GM18507 (cell line): Measurements from ENCODE around the gene AKR1C3.
"Not testable (repeated sequence)": the region's sequence is repeated elsewhere in the genome, so short reads cannot be mapped to it uniquely, and the experiment has no call there.

Experiments
- DNase-seq: peaks from one replicate; pipeline ENCODE4 v3.0.0; 2011; ENCODE audit warnings: low read depth; ENCODE audit not compliant: insufficient read length; ENCODE audit errors: extremely low spot score
- FAIRE-seq: peaks from 2 replicates; lab custom pipeline; 2011; peaks lifted over from hg19 to GRCh38; lab: Jason Lieb, UNC

Gene AKR1C3

DNA sequence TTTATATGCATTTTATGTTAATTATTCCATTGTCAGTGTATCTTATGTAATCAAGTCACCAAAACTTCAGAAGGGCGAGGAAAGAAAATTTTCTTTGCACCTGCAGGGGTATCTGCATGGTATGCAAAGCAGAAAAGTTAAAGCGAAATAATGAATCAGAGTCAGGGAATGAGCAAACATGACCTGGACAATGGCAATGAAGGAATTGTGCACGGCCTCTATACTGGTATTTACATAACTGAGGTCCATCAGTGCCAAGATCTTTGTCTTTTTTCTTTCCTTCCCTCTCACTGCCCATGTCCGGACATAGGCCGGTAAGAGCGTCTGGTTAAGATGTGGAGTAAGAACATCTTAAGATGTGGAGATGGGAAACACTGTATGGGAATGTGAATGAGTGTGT, 14.4 kb upstream of the AKR1C3 start:
- FAIRE-seq (no peak), DNase-seq (no peak)

- no peak for FAIRE-seq
- DNase-seq: no peak
Measured at GRCh38 chr10:5081091-5081490, 13.1 kb upstream of the AKR1C3 start.

DNA sequence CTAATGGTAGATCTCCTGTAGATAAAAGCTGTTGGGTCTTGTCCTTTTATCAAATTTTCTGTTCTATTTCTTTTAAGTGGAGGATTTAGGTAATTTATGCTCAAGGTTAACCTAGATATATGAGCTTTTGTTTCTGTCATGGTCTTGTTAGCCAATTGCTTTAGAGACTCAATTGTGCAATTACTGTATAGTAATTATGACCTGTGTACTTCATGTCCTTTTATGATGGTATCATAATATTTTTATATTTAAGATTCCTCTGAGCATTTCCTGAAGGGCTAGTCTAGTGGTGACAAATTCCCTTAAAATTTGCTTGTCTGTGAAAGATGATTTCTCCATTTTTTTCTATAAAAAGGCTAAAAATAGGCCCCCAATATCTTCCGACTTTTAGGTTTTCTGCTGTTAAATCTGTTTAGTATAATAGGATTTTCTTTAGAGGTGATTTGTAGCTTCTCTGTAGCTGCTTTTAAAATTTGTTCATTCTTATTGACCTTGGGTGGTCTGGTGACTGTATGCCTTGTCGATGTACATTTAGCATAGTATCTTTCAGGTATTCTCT, 5.4 kb upstream of the AKR1C3 start:
- no peak for FAIRE-seq
- no peak for DNase-seq

GRCh38 chr10:5089865-5090264, 4.3 kb upstream of the AKR1C3 start:
- DNase-seq: no peak
- no peak for FAIRE-seq

DNA sequence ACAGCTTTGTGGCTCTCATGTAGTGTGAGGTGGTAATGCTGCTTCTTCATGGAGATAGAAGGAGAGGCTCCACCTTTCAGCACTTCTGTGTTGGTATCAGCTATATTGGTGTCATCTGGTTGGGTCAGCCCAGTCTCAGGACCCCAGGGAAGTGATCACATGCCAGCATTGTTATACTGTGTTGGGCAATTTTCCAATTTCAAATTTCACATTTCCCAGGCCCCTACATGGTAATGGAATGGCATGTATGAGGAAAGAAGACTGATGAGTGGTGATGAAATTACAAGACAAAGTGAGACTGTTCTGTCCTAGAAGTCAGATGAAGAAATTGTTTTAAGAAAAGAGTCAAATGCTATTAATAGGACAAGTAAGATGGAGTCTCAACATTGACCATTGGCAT, 3.7 kb upstream of the AKR1C3 start:
- FAIRE-seq (no peak), DNase-seq (no peak)

GRCh38 chr10:5091196-5091595, 3.0 kb upstream of the AKR1C3 start:
- no peak for DNase-seq
- FAIRE-seq: no peak

GRCh38 chr10:5092375-5092774, 1.8 kb upstream of the AKR1C3 start:
- no peak for DNase-seq
- FAIRE-seq: no peak

GRCh38 chr10:5092848-5093790, 1.1 kb upstream of the AKR1C3 start:
- DNase-seq (no peak), FAIRE-seq (no peak)

DNA sequence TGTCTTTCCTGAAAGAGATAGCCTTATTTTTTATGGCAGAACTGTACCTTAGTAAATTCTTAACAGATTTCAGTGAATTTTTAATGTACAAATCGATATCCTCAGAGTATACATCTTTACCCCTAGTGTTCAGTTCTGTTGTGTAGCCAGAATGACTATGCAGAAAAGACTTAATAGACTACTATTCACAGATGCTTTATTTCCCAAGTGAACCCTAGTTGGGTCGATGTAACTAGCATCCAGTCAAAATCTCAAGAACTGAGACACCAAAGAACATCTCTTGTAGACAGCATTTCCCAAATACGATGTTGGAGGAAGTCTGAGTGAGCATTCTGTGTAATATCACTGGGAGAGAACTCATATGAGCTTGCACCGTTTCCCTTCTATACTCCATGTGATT, 1.5 kb downstream of the AKR1C3 start:
- DNase-seq (no peak), FAIRE-seq (no peak)

DNA sequence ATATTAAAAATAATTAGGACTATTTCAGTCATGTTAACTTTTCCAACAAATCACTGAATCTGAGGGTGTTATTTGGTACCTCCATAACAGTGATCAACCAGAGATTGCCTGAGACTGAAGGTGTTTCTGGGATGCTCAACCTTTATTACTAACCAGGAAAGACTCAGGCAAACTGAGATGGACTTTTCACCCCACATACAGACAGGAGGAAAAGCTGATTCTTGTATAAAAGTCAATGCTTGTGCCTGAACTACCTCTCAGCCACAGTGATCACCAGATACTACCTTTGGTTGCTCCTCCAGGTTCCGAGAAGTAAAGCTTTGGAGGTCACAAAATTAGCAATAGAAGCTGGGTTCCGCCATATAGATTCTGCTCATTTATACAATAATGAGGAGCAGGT, 1.9 kb downstream of the AKR1C3 start:
- no peak for DNase-seq
- FAIRE-seq: no peak

DNA sequence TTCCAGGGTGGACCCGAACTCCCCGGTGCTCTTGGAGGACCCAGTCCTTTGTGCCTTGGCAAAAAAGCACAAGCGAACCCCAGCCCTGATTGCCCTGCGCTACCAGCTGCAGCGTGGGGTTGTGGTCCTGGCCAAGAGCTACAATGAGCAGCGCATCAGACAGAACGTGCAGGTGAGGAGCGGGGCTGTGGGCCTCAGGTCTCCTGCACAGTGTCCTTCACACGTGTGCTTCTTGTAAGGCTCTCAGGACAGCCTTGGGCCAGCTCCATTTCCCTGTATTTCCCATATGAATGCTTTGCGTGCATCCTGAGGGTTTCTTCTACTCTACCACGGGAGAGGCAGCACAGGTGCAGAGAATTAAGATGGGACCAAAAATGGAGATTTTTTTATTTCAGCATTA, 8.3 kb downstream of the AKR1C3 start:
- DNase-seq, FAIRE-seq: not testable (repeated sequence)

DNA sequence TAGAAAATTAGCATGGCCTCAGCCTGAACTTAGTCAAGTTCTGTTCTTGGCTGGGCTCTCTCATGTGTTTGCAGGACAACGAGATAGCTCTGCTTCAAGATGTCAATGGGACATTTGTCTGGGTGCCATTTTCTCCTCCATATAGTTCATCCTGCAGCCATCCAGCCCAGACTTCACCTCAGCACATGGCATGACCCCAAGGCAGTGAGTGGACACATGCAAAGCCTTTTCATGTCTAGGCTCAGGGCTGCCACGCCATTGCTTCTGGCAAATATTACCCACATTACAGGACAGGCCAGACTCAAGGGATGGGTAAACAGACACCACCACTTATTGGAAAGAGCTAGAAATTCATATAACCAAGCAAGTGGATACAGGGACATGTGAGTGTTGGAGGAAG, 9.3 kb downstream of the AKR1C3 start:
- DNase-seq (no peak), FAIRE-seq (no peak)

- no peak for FAIRE-seq
- no peak for DNase-seq
Measured at GRCh38 chr10:5105626-5106025, 11.4 kb downstream of the AKR1C3 start.

DNA sequence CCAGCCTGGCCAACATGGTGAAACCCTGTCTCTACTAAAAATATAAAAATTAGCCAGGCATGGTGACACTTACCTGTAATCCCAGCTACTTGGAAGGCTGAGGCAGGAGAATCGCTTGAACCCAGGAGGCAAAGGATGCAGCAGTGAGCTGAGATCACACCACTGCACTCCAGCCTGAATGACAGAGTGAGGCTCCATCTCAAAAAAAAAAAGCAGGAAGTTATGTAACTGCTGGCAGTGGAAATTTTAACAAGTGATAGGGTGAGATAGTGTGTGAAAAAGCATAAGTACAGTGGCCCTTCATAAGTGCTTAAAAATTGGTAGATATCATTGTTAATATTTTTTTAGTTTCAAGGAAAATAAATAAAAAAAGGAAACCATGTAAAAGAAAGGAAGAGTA, 12.3 kb downstream of the AKR1C3 start:
- DNase-seq (no peak), FAIRE-seq (no peak)

- no peak for FAIRE-seq
Measured at GRCh38 chr10:5107860-5108526, 13.8 kb downstream of the AKR1C3 start.

GRCh38 chr10:5108658-5109416, 14.6 kb downstream of the AKR1C3 start:
- FAIRE-seq (no peak), DNase-seq (no peak)

More at GRCh38 chr10:5107860-5108526, 13.8 kb downstream of the AKR1C3 start:
- no peak for DNase-seq

GRCh38 chr10:5109861-5110260, 15.6 kb downstream of the AKR1C3 start:
- not testable (repeated sequence) for DNase-seq, FAIRE-seq

DNA sequence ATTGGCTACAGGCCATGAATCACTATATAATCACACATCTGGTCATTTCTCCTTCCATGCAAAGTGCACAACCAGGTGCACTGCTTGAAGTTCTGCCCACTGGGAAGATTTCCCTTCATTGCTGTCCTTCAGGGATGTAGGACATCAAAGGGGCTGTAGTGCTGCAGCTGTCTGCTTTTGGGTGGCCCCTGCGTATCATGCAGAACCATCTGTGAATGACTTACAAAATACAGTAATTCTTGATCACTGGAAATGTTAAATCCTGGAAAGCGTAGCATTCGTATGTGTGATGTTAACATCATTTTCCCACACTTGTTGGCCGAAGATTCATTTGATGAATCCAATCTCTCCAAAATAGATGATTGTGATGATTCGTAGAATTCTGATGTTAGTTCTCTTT, 22.4 kb downstream of the AKR1C3 start:
- DNase-seq (no peak), FAIRE-seq (no peak)

DNA sequence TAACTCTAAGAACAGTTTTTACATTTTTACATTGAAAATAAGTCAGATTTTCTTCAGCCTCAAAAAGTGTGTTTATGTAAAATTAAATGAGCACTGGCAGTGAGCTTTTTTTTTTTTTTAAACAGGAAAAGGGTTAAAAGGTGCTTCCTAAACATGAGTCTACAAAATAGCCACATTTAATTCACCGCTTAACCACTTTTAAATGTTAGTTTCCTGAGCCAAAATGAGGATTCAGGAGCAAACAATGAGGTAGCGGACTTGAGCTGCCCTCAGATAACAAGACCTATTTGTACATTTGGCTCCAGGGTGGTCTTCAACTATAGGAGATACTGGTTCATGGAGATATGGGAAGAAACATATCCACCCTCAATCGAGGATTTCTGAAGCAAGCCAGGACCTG, 22.8 kb downstream of the AKR1C3 start:
- no peak for DNase-seq
- no peak for FAIRE-seq

DNA sequence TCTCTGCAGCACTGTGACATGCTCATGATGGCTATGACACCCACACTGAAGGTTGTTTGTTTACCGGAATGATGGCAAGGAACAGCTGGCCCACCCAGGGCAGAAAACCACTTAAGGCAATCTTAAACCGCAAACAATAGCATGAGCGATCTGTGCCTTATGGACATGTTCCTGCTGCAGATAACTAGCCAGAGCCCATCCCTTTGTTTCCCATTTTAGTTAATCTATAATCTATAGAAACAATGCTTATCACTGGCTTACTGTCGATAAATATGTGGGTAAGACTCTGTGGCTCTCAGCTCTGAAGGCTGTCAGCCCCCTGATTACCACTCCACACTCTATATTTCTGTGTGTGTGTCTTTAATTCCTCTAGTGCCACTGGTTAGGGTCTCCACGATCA, 25.8 kb downstream of the AKR1C3 start:
- FAIRE-seq, DNase-seq: not testable (repeated sequence)
